ENCODE results near the gene HTRA3.

HTRA3 gene

DNA sequence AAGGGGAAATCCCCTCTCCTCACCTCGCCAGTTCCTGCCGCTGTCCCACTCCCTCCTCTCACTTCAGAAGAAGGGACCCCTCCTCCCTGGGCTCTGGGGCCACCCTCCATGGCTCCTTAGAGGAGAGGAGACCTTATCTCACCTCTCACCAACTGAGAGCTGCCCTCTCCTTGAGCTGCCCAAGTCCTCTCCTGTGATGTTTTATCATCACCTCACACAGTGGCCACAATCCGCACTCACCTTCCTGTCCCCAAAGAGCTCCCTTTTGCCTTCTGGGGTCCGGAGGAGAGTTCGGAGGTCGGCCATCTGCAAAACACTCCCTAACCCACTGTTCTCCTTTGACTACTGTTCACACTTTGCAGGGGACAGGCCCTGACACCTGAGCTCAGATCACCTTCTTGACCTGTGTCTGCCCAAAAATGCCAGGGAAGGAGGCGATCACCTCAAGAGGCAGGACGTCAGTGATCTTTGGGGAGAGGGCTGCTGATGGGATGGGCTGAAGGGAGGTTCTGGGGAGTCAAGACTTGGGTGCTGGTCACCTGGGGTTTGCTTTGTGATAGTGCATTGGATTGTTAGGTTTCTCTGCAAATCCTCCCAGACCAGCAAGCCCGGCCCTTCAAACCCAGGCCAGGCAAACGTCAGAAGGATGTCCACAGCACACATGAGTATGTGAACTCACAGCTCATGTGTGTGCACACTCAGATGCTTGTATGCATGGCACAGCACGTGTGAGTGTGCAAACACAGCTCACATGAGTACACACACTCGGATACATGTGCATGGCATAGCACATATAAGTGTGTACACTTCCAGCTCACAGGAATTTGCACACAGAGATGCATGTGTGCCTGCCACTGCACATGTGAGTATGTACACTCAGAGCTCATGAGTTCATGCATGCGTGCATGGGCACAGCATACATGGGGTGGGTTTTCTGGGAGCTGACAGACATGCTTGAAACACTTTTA, 41.8 kb downstream of the HTRA3 start:
- Histone ChIP-seq H3K27me3 (ENCODE audit: control insufficient read depth, insufficient read depth, low read length) (no peaks in the 10 kb centered on the region), H3K4me1 (peaks cover 4% of the 10 kb centered on the region), H2AFZ (no peak overlapping the region), H3K79me2 (no peaks in the 10 kb centered on the region), H3K4me2 (ENCODE audit: low read length) (no peak overlapping the region), H3K9ac (no peak overlapping the region), H3K27ac (no peak overlapping the region), H3K36me3 (ENCODE audit: control insufficient read depth, insufficient read depth, low read length) (no peaks in the 10 kb centered on the region), H3K4me3 (ENCODE audit: low read depth, low read length) (no peak overlapping the region), H3K9me3 (ENCODE audit: control insufficient read depth, low read length) (no peaks in the 10 kb centered on the region)
- no peak for TF ChIP-seq CTCF (IDR thresholded peaks at IDR 0.05)

DNA sequence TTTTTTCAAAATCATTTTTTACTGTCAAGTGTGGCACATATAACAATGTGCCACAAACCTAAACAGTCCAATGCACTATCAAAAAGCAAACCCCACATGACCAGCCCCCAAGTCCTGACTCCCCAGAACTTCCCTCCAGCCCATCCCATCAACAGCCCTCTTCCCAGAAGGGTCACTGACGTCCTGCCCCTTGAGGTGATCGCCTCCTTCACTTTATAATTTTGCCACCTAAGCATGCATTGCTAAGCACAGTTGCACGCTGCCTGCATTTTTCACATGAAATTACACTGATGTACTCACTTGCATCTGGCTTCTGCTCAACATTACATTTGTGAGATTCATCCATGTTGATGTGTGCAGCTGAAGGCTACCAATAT, 42.5 kb downstream of the HTRA3 start:
- no peak overlapping the region for H2AFZ ChIP-seq
- H3K4me3 ChIP-seq (ENCODE audit: low read depth, low read length) = no peak overlapping the region
- H3K27me3 ChIP-seq (ENCODE audit: control insufficient read depth, insufficient read depth, low read length) = no peaks in the 10 kb centered on the region
- no peaks in the 10 kb centered on the region for H3K9me3 ChIP-seq (ENCODE audit: control insufficient read depth, low read length)
- no peak overlapping the region for H3K27ac ChIP-seq
- no peak overlapping the region for H3K9ac ChIP-seq
- no peaks in the 10 kb centered on the region for H3K36me3 ChIP-seq (ENCODE audit: control insufficient read depth, insufficient read depth, low read length)
- peaks cover 4% of the 10 kb centered on the region for H3K4me1 ChIP-seq
- H3K4me2 ChIP-seq (ENCODE audit: low read length) = no peak overlapping the region
- no peak for TF ChIP-seq CTCF (IDR thresholded peaks at IDR 0.05)
- H3K79me2 ChIP-seq = no peaks in the 10 kb centered on the region

- Histone ChIP-seq H3K4me3 (ENCODE audit: low read depth, low read length) (no peak overlapping the region), H3K9ac (no peak overlapping the region), H3K4me2 (ENCODE audit: low read length) (no peak overlapping the region), H3K79me2 (no peaks in the 10 kb centered on the region), H3K27me3 (ENCODE audit: control insufficient read depth, insufficient read depth, low read length) (no peaks in the 10 kb centered on the region), H2AFZ (no peak overlapping the region), H3K27ac (no peak overlapping the region), H3K36me3 (ENCODE audit: control insufficient read depth, insufficient read depth, low read length) (no peaks in the 10 kb centered on the region), H3K4me1 (peaks cover 4% of the 10 kb centered on the region), H3K9me3 (ENCODE audit: control insufficient read depth, low read length) (no peaks in the 10 kb centered on the region)
- TF ChIP-seq CTCF (IDR thresholded peaks at IDR 0.05) = no peak
Measured at GRCh38 chr4:8312976-8313375, 43.4 kb downstream of the HTRA3 start.

GRCh38 chr4:8314691-8315255, 45.2 kb downstream of the HTRA3 start:
- H3K4me1 ChIP-seq = peaks cover 4% of the 10 kb centered on the region
- no peak for TF ChIP-seq CTCF (IDR thresholded peaks at IDR 0.05)
- no peaks in the 10 kb centered on the region for H3K27me3 ChIP-seq (ENCODE audit: control insufficient read depth, insufficient read depth, low read length)
- no peaks in the 10 kb centered on the region for H3K36me3 ChIP-seq (ENCODE audit: control insufficient read depth, insufficient read depth, low read length)
- H3K4me2 ChIP-seq (ENCODE audit: low read length) = no peak overlapping the region
- no peak overlapping the region for H3K9ac ChIP-seq
- no peaks in the 10 kb centered on the region for H3K9me3 ChIP-seq (ENCODE audit: control insufficient read depth, low read length)
- H3K27ac ChIP-seq = no peak overlapping the region
- no peak overlapping the region for H3K4me3 ChIP-seq (ENCODE audit: low read depth, low read length)
- no peak overlapping the region for H2AFZ ChIP-seq
- no peaks in the 10 kb centered on the region for H3K79me2 ChIP-seq

Data from parathyroid adenoma (tissue), 2 donors.